GM23338 (cell line): Measurements from ENCODE around the gene ART3. TPM values are rescaled to one million over a fixed set of nuclear protein-coding genes. Genes with fewer than 3 reads are reported as not detected.
A peak's percentile ranks its signal among the peaks of the same experiment; 100 is the strongest.

ENCODE experiments used
- ATAC-seq: fragments of 200-7000 bp; cut with Tn5 transposase; 3 replicates; pipeline ENCODE4 v1.9.1; 2020
- DNase-seq: peaks from one replicate; pipeline ENCODE4 v3.0.0-alpha.2; 2015; ENCODE audit warnings: low spot score
- H2AFZ ChIP-seq: fragments of 200-600 bp; sonication (generic); 2 replicates; pipeline ENCODE4 v1.8.0; 2016; ENCODE audit warnings: antibody characterized with exemption, mild to moderate bottlenecking, moderate library complexity
- H3F3A ChIP-seq: fragments of 200-600 bp; sonication (generic); replicated peaks from 2 replicates; pipeline ENCODE4 v1.8.0; 2017; ENCODE audit warnings: antibody characterized with exemption, mixed run types, low read depth
- H3K27ac ChIP-seq: fragments of 200-600 bp; sonication (generic); 2 replicates; pipeline ENCODE4 v1.6.1; 2016; ENCODE audit warnings: low read depth
- H3K27me3 ChIP-seq: fragments of 200-600 bp; sonication (generic); 2 replicates; pipeline ENCODE4 v1.8.0; 2016; ENCODE audit warnings: mild to moderate bottlenecking, mixed run types, moderate library complexity; ENCODE audit not compliant: insufficient read depth
- H3K36me3 ChIP-seq: fragments of 200-600 bp; sonication (generic); 2 replicates; pipeline ENCODE4 v1.8.0; 2016; ENCODE audit warnings: mild to moderate bottlenecking; ENCODE audit not compliant: insufficient read depth
- H3K4me1 ChIP-seq: fragments of 200-600 bp; sonication (generic); 2 replicates; pipeline ENCODE4 v1.8.0; 2016; ENCODE audit warnings: mild to moderate bottlenecking, moderate library complexity; ENCODE audit not compliant: insufficient read depth
- H3K4me2 ChIP-seq: fragments of 200-600 bp; sonication (generic); 2 replicates; pipeline ENCODE4 v1.7.1; 2017; ENCODE audit warnings: mixed run types
- H3K4me3 ChIP-seq: fragments of 200-600 bp; sonication (generic); 2 replicates; pipeline ENCODE4 v1.6.1; 2016; ENCODE audit warnings: mixed run types
- H3K79me2 ChIP-seq: fragments of 200-600 bp; sonication (generic); replicated peaks from 2 replicates; pipeline ENCODE4 v1.8.0; 2017; ENCODE audit warnings: mild to moderate bottlenecking; ENCODE audit not compliant: insufficient read depth
- H3K9me2 ChIP-seq: fragments of 200-600 bp; sonication (generic); 2 replicates; pipeline ENCODE4 v1.8.0; 2017; ENCODE audit not compliant: insufficient read depth
- H4K20me1 ChIP-seq: fragments of 200-600 bp; sonication (generic); replicated peaks from 2 replicates; pipeline ENCODE4 v1.8.0; 2017; ENCODE audit warnings: mild to moderate bottlenecking; ENCODE audit not compliant: insufficient read depth
- H3K27ac Mint-ChIP-seq: 2 replicates; pipeline ENCODE4 v1.8.0; 2020; ENCODE audit warnings: inconsistent platforms, mild to moderate bottlenecking, moderate library complexity, mixed read lengths
- H3K27me3 Mint-ChIP-seq: 3 replicates; pipeline ENCODE4 v1.8.0; 2022; ENCODE audit warnings: low read depth, mild to moderate bottlenecking, moderate library complexity, mixed read lengths, inconsistent platforms; ENCODE audit not compliant: insufficient read depth, poor library complexity
- H3K36me3 Mint-ChIP-seq: 3 replicates; pipeline ENCODE4 v1.8.0; 2021; ENCODE audit warnings: low read depth, mild to moderate bottlenecking, inconsistent platforms, moderate library complexity, mixed read lengths
- H3K4me1 Mint-ChIP-seq: 3 replicates; pipeline ENCODE4 v1.8.0; 2020; ENCODE audit warnings: mild to moderate bottlenecking, inconsistent platforms, mixed read lengths
- H3K4me3 Mint-ChIP-seq: 3 replicates; pipeline ENCODE4 v1.8.0; 2021; ENCODE audit warnings: moderate library complexity, mild to moderate bottlenecking, inconsistent platforms, mixed read lengths
- H3K9me3 Mint-ChIP-seq: 3 replicates; pipeline ENCODE4 v1.8.0; 2020; ENCODE audit warnings: moderate library complexity, mild to moderate bottlenecking, inconsistent platforms, mixed read lengths
- CREB1 ChIP-seq: fragments of 250-450 bp; sonication (Bioruptor Pico); IDR thresholded peaks from 2 replicates; pipeline ENCODE4 v1.5.0; 2020; ENCODE audit warnings: low read depth, mild to moderate bottlenecking, moderate library complexity
- EZH2phosphoT487 ChIP-seq: fragments of 200-600 bp; sonication (generic); IDR thresholded peaks from one replicate; pipeline ENCODE4 v1.8.1; 2018; ENCODE audit warnings: antibody characterized with exemption; ENCODE audit not compliant: unreplicated experiment
- JUNB ChIP-seq: IDR thresholded peaks from one replicate; pipeline ENCODE4 v1.6.1; 2016; ENCODE audit warnings: antibody characterized with exemption; ENCODE audit not compliant: unreplicated experiment
- POLR2AphosphoS5 ChIP-seq: IDR thresholded peaks from 2 replicates; pipeline ENCODE4 v1.6.1; 2016; ENCODE audit warnings: antibody characterized with exemption, low read depth
- STAT1 ChIP-seq: IDR thresholded peaks from one replicate; pipeline ENCODE4 v1.6.1; 2016; ENCODE audit warnings: antibody characterized with exemption; ENCODE audit not compliant: unreplicated experiment
- ZNF114 ChIP-seq: fragments of 250-450 bp; sonication (Bioruptor Pico); IDR thresholded peaks from 2 replicates; pipeline ENCODE4 v1.5.0; 2020; ENCODE audit warnings: mild to moderate bottlenecking, moderate library complexity
- polyA plus RNA-seq: library from polyadenylated mRNA; unstranded; fragments of >200 nt; fragmentation: Nextera tagmentation; extraction: Ambion mirVana; gene quantifications from 2 replicates; pipeline ENCODE4 v1.2.1, GENCODE V29; 2016
- total RNA-seq: library from RNA; depleted of rRNA; stranded (reverse); fragments of >200 nt; shearing (Covaris generic); gene quantifications from 2 replicates; pipeline ENCODE4 v1.2.3, GENCODE V29; 2014
- TF ChIP-seq, protein P1 (sequence below): IDR thresholded peaks from 2 replicates; pipeline ENCODE4 v1.6.1; 2016; ENCODE audit warnings: antibody characterized with exemption
- TF ChIP-seq, protein P2 (sequence below): fragments of 250-450 bp; sonication (Bioruptor Pico); IDR thresholded peaks from 2 replicates; pipeline ENCODE4 v1.5.0; 2020; ENCODE audit warnings: mild to moderate bottlenecking, moderate library complexity

ART3 gene
- total and polyA plus RNA-seq, 2 experiments from 2014 or later: 0.87 to 1.7 TPM

DNA sequence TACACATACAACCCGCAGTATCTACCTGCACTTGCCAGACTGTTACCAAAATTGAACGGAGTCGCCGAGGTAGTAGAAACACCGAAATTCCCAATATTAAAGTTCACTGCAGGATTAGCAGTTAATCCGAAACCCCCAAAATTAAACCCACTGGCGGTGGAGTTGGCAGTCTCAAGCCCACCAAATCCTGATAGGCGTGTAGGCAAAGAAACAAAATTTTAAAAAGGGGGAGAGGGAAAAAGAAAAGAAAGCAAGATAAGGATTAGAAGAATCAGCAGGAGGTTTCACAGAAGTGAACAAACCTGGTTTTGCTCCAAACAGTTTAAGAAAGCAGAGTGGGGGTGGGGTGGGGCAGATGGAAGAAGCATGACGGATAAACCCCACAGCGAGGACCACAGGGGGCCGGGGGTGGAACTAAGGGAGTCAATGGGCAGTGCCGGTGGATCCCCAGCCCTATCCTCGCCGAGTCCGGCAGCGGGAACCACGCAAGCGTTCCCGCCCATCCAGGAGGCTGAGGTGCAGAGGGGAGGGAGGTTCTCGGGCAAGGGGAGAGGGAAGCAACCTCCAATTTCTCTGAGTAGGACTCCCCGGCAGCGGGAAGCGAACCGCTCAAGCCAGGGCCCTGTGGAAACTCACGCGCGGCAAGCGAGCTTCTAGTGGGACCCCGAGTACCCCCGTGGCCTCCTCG is 73.1 kb downstream of the ART3 start:
- Histone ChIP-seq H3F3A (no peaks in the 10 kb centered on the region), H3K79me2 (peaks cover 60% of the 10 kb centered on the region), H3K27ac (peak overlapping the region; percentile 98), H3K4me2 (peak overlapping the region; percentile 96), H3K36me3 (peaks cover 13% of the 10 kb centered on the region; the same call in 1 of the 2 replicates), H3K9me2 (no peaks in the 10 kb centered on the region), H4K20me1 (peaks cover 14% of the 10 kb centered on the region; the same call in 1 of the 2 replicates), H3K27me3 (no peaks in the 10 kb centered on the region), H2AFZ (peak overlapping the region; percentile 54; the same call in 1 of the 2 replicates), H3K4me1 (peaks cover 20% of the 10 kb centered on the region; the same call in 1 of the 2 replicates), H3K4me3 (peak overlapping the region; percentile 92)
- Mint-ChIP-seq H3K36me3 (peaks cover 22% of the 10 kb centered on the region), H3K27ac (peak overlapping the region; percentile 98), H3K9me3 (no peaks in the 10 kb centered on the region), H3K27me3 (peaks cover 4% of the 10 kb centered on the region), H3K4me3 (peak overlapping the region; percentile 99), H3K4me1 (peaks cover 25% of the 10 kb centered on the region)
- DNase-seq (peak; percentile 98), ATAC-seq (peak; percentile 95)
- TF ChIP-seq, protein P1, sequence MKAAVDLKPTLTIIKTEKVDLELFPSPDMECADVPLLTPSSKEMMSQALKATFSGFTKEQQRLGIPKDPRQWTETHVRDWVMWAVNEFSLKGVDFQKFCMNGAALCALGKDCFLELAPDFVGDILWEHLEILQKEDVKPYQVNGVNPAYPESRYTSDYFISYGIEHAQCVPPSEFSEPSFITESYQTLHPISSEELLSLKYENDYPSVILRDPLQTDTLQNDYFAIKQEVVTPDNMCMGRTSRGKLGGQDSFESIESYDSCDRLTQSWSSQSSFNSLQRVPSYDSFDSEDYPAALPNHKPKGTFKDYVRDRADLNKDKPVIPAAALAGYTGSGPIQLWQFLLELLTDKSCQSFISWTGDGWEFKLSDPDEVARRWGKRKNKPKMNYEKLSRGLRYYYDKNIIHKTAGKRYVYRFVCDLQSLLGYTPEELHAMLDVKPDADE: 0 out of 2 replicates have a peak, but pooled peaks have one; percentile 14
- no peak for TF ChIP-seq STAT1
- peak; percentile 68 for TF ChIP-seq CREB1 (CRISPR knock-in tag)
- TF ChIP-seq POLR2AphosphoS5: peak; percentile 42; the same call in 1 of the 2 replicates
- no peak for TF ChIP-seq EZH2phosphoT487
- TF ChIP-seq JUNB: no peak

DNA sequence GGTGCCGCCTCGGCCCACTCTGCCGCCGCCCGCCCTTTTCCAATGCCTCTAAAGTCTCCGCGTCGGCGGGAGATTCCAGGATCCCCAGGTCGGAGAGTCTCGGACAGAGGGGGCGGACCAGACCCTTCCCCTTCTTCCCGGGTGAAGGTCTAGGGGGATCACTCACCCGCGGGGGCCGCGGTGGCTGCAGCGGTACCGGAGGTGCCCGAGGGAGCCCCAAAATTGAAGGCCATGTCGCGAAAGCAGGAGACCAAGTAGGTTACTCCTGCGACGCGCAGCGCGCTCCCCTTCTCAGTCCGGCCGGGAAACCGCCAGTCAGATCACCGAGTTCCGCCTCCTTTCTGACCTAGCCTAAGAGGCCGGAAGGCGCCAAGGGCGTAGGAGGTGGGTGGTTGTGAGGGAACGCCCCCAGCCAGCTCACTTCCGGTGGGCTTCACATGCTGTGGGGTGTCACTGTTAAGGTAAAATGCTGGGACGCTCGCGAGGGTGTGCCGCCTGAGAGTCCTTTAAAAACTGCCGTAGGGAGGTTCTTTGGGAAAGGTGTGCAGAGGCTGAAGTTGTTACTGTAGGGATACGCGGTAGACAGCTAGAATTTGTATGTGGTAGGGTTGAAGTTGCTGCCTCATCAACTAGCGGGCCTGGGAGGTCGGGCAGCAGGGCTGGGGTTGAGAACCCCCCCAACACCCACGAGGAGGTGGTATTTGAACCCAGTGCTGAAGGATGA is 73.8 kb downstream of the ART3 start, which contains the start of gene NUP54:
NUP54 (minus strand) TSS at position 256 of the 724 bp plus-strand sequence; CDS start at position 233, 23 bp downstream.
- Histone ChIP-seq H3K27me3 (no peaks in the 10 kb centered on the region), H3K4me2 (peak within 1 kb of the TSS; percentile 96), H3F3A (no peaks in the 10 kb centered on the region), H3K79me2 (peaks cover 53% of the 10 kb centered on the region), H3K9me2 (no peaks in the 10 kb centered on the region), H3K4me1 (peaks cover 20% of the 10 kb centered on the region; the same call in 1 of the 2 replicates), H3K36me3 (peaks cover 9% of the 10 kb centered on the region; the same call in 1 of the 2 replicates), H3K4me3 (peak within 1 kb of the TSS; percentile 92), H2AFZ (peak within 1 kb of the TSS; percentile 86), H4K20me1 (peaks cover 14% of the 10 kb centered on the region; the same call in 1 of the 2 replicates), H3K27ac (peak within 1 kb of the TSS; percentile 98)
- ATAC-seq (peak; percentile 96), DNase-seq (peak; percentile 98)
- H3K27me3 Mint-ChIP-seq: peaks cover 4% of the 10 kb centered on the region
- H3K27ac Mint-ChIP-seq: peak within 1 kb of the TSS; percentile 98
- peaks cover 15% of the 10 kb centered on the region for H3K36me3 Mint-ChIP-seq
- H3K4me1 Mint-ChIP-seq: peaks cover 25% of the 10 kb centered on the region
- peak within 1 kb of the TSS; percentile 99 for H3K4me3 Mint-ChIP-seq
- TF ChIP-seq, protein P1: peak; percentile 70
- TF ChIP-seq CREB1 (CRISPR knock-in tag) (peak; percentile 92), ZNF114 (CRISPR knock-in tag) (0 out of 2 replicates have a peak, but pooled peaks have one; percentile 43), POLR2AphosphoS5 (peak; percentile 85)
- TF ChIP-seq, protein P2, sequence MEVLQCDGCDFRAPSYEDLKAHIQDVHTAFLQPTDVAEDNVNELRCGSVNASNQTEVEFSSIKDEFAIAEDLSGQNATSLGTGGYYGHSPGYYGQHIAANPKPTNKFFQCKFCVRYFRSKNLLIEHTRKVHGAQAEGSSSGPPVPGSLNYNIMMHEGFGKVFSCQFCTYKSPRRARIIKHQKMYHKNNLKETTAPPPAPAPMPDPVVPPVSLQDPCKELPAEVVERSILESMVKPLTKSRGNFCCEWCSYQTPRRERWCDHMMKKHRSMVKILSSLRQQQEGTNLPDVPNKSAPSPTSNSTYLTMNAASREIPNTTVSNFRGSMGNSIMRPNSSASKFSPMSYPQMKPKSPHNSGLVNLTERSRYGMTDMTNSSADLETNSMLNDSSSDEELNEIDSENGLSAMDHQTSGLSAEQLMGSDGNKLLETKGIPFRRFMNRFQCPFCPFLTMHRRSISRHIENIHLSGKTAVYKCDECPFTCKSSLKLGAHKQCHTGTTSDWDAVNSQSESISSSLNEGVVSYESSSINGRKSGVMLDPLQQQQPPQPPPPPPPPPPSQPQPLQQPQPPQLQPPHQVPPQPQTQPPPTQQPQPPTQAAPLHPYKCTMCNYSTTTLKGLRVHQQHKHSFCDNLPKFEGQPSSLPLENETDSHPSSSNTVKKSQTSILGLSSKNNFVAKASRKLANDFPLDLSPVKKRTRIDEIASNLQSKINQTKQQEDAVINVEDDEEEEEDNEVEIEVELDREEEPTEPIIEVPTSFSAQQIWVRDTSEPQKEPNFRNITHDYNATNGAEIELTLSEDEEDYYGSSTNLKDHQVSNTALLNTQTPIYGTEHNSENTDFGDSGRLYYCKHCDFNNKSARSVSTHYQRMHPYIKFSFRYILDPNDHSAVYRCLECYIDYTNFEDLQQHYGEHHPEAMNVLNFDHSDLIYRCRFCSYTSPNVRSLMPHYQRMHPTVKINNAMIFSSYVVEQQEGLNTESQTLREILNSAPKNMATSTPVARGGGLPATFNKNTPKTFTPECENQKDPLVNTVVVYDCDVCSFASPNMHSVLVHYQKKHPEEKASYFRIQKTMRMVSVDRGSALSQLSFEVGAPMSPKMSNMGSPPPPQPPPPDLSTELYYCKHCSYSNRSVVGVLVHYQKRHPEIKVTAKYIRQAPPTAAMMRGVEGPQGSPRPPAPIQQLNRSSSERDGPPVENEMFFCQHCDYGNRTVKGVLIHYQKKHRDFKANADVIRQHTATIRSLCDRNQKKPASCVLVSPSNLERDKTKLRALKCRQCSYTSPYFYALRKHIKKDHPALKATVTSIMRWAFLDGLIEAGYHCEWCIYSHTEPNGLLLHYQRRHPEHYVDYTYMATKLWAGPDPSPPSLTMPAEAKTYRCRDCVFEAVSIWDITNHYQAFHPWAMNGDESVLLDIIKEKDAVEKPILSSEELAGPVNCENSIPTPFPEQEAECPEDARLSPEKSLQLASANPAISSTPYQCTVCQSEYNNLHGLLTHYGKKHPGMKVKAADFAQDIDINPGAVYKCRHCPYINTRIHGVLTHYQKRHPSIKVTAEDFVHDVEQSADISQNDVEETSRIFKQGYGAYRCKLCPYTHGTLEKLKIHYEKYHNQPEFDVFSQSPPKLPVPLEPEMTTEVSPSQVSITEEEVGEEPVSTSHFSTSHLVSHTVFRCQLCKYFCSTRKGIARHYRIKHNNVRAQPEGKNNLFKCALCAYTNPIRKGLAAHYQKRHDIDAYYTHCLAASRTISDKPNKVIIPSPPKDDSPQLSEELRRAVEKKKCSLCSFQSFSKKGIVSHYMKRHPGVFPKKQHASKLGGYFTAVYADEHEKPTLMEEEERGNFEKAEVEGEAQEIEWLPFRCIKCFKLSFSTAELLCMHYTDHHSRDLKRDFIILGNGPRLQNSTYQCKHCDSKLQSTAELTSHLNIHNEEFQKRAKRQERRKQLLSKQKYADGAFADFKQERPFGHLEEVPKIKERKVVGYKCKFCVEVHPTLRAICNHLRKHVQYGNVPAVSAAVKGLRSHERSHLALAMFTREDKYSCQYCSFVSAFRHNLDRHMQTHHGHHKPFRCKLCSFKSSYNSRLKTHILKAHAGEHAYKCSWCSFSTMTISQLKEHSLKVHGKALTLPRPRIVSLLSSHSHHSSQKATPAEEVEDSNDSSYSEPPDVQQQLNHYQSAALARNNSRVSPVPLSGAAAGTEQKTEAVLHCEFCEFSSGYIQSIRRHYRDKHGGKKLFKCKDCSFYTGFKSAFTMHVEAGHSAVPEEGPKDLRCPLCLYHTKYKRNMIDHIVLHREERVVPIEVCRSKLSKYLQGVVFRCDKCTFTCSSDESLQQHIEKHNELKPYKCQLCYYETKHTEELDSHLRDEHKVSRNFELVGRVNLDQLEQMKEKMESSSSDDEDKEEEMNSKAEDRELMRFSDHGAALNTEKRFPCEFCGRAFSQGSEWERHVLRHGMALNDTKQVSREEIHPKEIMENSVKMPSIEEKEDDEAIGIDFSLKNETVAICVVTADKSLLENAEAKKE (CRISPR knock-in tag): no peak
- no peaks in the 10 kb centered on the region for H3K9me3 Mint-ChIP-seq
